NT2/D1 (cell line): ENCODE data around the gene CACNA1C.

Experiments used
- SUZ12 ChIP-seq: IDR thresholded peaks from 2 replicates; pipeline ENCODE4 v1.6.1; 2011; ENCODE audit not compliant: insufficient read length, insufficient read depth; ENCODE audit errors: extremely low read depth
- YY1 ChIP-seq: IDR thresholded peaks from 2 replicates; pipeline ENCODE4 v1.6.1; 2011; ENCODE audit not compliant: insufficient read length, insufficient read depth
- ZNF274 ChIP-seq: IDR thresholded peaks from 2 replicates; pipeline ENCODE4 v1.6.1; 2011; ENCODE audit warnings: mild to moderate bottlenecking, low read depth, low read length

DNA sequence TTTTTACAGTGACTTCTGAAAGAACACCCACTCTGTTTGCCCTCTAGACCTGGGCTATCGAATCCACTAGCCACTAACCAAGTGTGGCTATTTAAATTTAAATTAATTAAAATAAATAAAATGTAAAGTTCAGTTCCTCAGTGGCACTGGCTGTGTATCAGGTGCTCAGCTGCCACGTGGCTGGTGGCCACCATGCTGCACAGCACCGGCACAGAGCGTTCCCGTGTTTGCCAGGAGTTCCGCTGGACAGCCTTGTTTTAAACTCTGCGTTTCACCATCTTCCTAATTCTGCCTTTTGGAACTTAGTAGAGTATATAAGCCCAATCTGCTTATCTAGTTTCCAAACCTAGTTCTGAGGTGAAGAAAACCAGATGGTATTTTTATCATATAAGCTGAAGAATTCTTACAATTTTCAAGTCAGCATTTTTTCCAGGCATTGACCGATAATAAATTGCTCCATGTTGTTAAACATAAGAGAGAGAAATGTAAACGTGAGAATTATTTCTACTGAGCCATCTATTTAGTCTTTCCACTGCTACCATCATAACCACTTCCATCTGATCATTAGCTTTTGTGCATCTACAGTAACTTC, 339.0 kb downstream of the CACNA1C start:
- TF ChIP-seq ZNF274 (no peak), YY1 (no peak), SUZ12 (no peak)
